Measurements from ENCODE around the gene STARD5. TPM values are rescaled to one million over a fixed set of nuclear protein-coding genes. Genes with fewer than 3 reads are reported as not detected.

Gene STARD5
- total RNA-seq, 3 donors from 2014 or later = 16.6 to 38.9 (median 33.4) TPM

- Histone ChIP-seq H3K9me3 (no peaks in the 10 kb centered on the region), H3K4me1 (ENCODE audit: low read depth) (no peaks in the 10 kb centered on the region), H3K36me3 (ENCODE audit: low read depth) (no peaks in the 10 kb centered on the region), H3K4me3 (no peak overlapping the region)
- intact Hi-C loops (cut with DNase I, micrococcal nuclease) = no loop called here
- no peak for ATAC-seq
- TF ChIP-seq CTCF (IDR thresholded peaks at IDR 0.05) = no peak
- no peak for DNase-seq
Measured at GRCh38 chr15:81362790-81363189, 38.8 kb upstream of the STARD5 start.

GRCh38 chr15:81361891-81362290 is 38.0 kb upstream of the STARD5 start:
- TF ChIP-seq CTCF (IDR thresholded peaks at IDR 0.05) = no peak
- no peak overlapping the region for H3K4me3 ChIP-seq
- no peak for ATAC-seq
- intact Hi-C loops (cut with DNase I, micrococcal nuclease) = no loop called here
- no peaks in the 10 kb centered on the region for H3K4me1 ChIP-seq (ENCODE audit: low read depth)
- DNase-seq = no peak
- no peaks in the 10 kb centered on the region for H3K9me3 ChIP-seq
- no peaks in the 10 kb centered on the region for H3K36me3 ChIP-seq (ENCODE audit: low read depth)

- intact Hi-C loops (cut with DNase I, micrococcal nuclease) = no loop called here
- Histone ChIP-seq H3K4me1 (ENCODE audit: low read depth) (no peaks in the 10 kb centered on the region), H3K4me3 (no peak overlapping the region), H3K36me3 (ENCODE audit: low read depth) (no peaks in the 10 kb centered on the region), H3K9me3 (no peaks in the 10 kb centered on the region)
- DNase-seq (no peak), ATAC-seq (no peak)
- TF ChIP-seq CTCF (IDR thresholded peaks at IDR 0.05) = no peak
Measured at GRCh38 chr15:81360491-81360890, 36.5 kb upstream of the STARD5 start.

- no peaks in the 10 kb centered on the region for H3K4me1 ChIP-seq (ENCODE audit: low read depth)
- ATAC-seq (no peak), DNase-seq (no peak)
- no peak overlapping the region for H3K4me3 ChIP-seq
- H3K36me3 ChIP-seq (ENCODE audit: low read depth) = no peaks in the 10 kb centered on the region
- intact Hi-C loops (cut with DNase I, micrococcal nuclease) = no loop called here
- TF ChIP-seq CTCF (IDR thresholded peaks at IDR 0.05) = no peak
- H3K9me3 ChIP-seq = no peaks in the 10 kb centered on the region
Measured at GRCh38 chr15:81358248-81358647, 34.3 kb upstream of the STARD5 start.

GRCh38 chr15:81357180-81357686 is 33.3 kb upstream of the STARD5 start:
- no peak for TF ChIP-seq CTCF (IDR thresholded peaks at IDR 0.05)
- ATAC-seq = no peak

GRCh38 chr15:81356252-81356651 is 32.3 kb upstream of the STARD5 start:
- H3K4me1 ChIP-seq (ENCODE audit: low read depth) = no peaks in the 10 kb centered on the region
- no peak for TF ChIP-seq CTCF (IDR thresholded peaks at IDR 0.05)
- DNase-seq = no peak
- H3K4me3 ChIP-seq = no peak overlapping the region
- no peak for ATAC-seq
- no peaks in the 10 kb centered on the region for H3K36me3 ChIP-seq (ENCODE audit: low read depth)
- intact Hi-C loops (cut with DNase I, micrococcal nuclease) = no loop called here
- no peaks in the 10 kb centered on the region for H3K9me3 ChIP-seq

More at GRCh38 chr15:81357180-81357686, 33.3 kb upstream of the STARD5 start:
- H3K4me3 ChIP-seq = no peak overlapping the region
- DNase-seq = no peak
- H3K4me1 ChIP-seq (ENCODE audit: low read depth) = no peaks in the 10 kb centered on the region
- no peaks in the 10 kb centered on the region for H3K9me3 ChIP-seq
- intact Hi-C loops (cut with DNase I, micrococcal nuclease) = no loop called here
- no peaks in the 10 kb centered on the region for H3K36me3 ChIP-seq (ENCODE audit: low read depth)

Measured in mucosa of descending colon (tissue), 3 donors.